Kidney (tissue), 14 donors: ENCODE measurements around the gene FBXO42. TPM values are rescaled to one million over a fixed set of nuclear protein-coding genes. Genes with fewer than 3 reads are reported as not detected.
A peak's percentile ranks its signal among the peaks of the same experiment; 100 is the strongest.

Experiments used
- DNase-seq, 5 donors: peaks; one replicate each; pipeline ENCODE4 v3.0.0-alpha.2; 2013 to 2020
- FAIRE-seq: peaks from 2 replicates; lab custom pipeline; 2012; peaks lifted over from hg19 to GRCh38; lab: Jason Lieb, UNC
- H3K27ac ChIP-seq, 2 donors: one replicate each; pipeline ENCODE4 v1.7.0; 2013; ENCODE audit warnings: low read depth in 2 of 2, low read length in 2 of 2, inconsistent platforms in 1 of 2
- H3K27me3 ChIP-seq: one replicate; pipeline ENCODE4 v1.7.1; 2013; ENCODE audit warnings: low read length, inconsistent platforms; ENCODE audit not compliant: control insufficient read depth, insufficient read depth
- H3K36me3 ChIP-seq, 3 donors: one replicate each; pipeline versions ENCODE4 v1.7.0 to v1.7.1; 2013; ENCODE audit warnings: low read length in 3 of 3, control low read depth in 1 of 3, inconsistent platforms in 1 of 3; ENCODE audit not compliant: insufficient read depth in 3 of 3, control insufficient read depth in 2 of 3
- H3K4me1 ChIP-seq, 3 donors: one replicate each; pipeline versions ENCODE4 v1.7.0 to v1.7.1; 2013; ENCODE audit warnings: low read length in 3 of 3, inconsistent platforms in 1 of 3, low read depth in 1 of 3; ENCODE audit not compliant: control insufficient read depth in 2 of 3, insufficient read depth in 2 of 3
- H3K4me3 ChIP-seq, 3 donors: one replicate each; pipeline versions ENCODE4 v1.7.0 to v1.8.1; 2013; ENCODE audit warnings: low read length in 3 of 3, control low read depth in 1 of 3, inconsistent platforms in 1 of 3
- H3K9ac ChIP-seq, 3 donors: one replicate each; pipeline versions ENCODE4 v1.7.0 to v1.7.1; 2013; ENCODE audit warnings: low read length in 3 of 3, control low read depth in 1 of 3, inconsistent platforms in 1 of 3
- H3K9me3 ChIP-seq, 3 donors: one replicate each; pipeline versions ENCODE4 v1.7.0 to v1.7.1; 2013; ENCODE audit warnings: low read length in 3 of 3, control low read depth in 1 of 3, inconsistent platforms in 1 of 3; ENCODE audit not compliant: control insufficient read depth in 2 of 3, insufficient read depth in 1 of 3
- intact Hi-C: fragments of 100-400 bp; cut with DNase I; formaldehyde crosslinking; loops from one replicate; pipeline ENCODE4 v1.11.1; 2022
- polyA plus RNA-seq: library from polyadenylated mRNA; stranded (reverse); fragments of 350-450 nt; fragmentation: Illumina TruSeq; extraction: RNeasy Lipid Tissue Mini Kit (QIAGEN cat#74804); gene quantifications from one replicate; pipeline ENCODE4 v1.2.3, GENCODE V29; 2014; ENCODE audit warnings: low read depth, low replicate concordance; ENCODE audit not compliant: insufficient read depth
- total RNA-seq: library from RNA; stranded (reverse); fragmentation: NEBNext Ultra II Directional; extraction: Animal tissue kit (Norgen Biotek cat#: 25700); gene quantifications from one replicate; pipeline ENCODE4 v1.2.1, GENCODE V29; 2021
- TF ChIP-seq, protein P1 (sequence below): IDR thresholded peaks from 3 replicates; pipeline ENCODE4 v1.5.1; 2012; ENCODE audit warnings: mild to moderate bottlenecking, moderate library complexity, borderline replicate concordance; ENCODE audit not compliant: insufficient read depth; ENCODE audit errors: extremely low read depth
- donor health status: control.
- donor health status: control.
- donor health status: control.
- donor health status: control.
- donor health status: control.
- donor health status: DM: yes; HTN: yes; CAD: no.
- donor health status: Normal renal cell carcinoma (clear cell type).

FBXO42 gene
- total and polyA plus RNA-seq, 2 donors from 2014 or later: 14.1 to 22.1 TPM

DNA sequence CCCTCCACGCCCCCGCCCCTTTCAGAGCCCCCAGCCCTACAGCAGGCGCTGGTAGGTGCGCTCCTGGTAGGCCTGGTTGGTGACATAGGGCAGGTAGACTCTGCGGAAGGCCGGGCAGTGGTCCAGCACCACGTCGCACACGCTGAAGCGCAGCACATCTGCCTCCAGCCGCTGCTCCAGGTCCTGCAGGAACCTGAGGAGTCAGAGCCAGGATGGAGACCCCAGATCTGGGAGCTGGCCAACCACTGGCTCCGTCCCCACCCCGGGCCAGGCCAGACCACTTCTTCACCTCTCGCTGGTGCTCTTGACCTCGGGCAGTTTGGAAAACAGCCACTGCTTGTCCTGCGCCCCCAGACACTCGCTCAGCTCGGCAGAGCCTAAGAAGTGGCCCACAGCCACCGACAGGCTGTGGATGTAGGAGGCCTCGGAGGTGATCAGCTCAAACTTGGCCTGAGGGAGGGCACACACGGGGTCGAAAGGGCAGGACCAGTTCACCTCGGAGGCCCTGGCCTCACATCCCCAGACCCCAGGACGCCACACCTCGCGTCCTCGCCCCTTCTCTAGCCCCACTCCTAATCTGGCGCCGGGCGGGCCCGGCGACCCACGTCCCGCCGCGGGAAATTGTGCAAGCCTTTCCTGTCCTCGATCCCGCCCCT lies 146.3 kb downstream of the FBXO42 start:
- Histone ChIP-seq H3K4me1 (peaks cover 0 to 7% (median 0%) of the 10 kb centered on the region in 3 donors), H3K27me3 (no peaks in the 10 kb centered on the region), H3K9me3 (no peaks in the 10 kb centered on the region), H3K9ac (peak overlapping the region in 2 of 3 donors; percentile 36 to 61), H3K27ac (peak overlapping the region in 1 of 2 donors; percentile 81), H3K4me3 (peak overlapping the region; percentile 46 to 61 (median 58)), H3K36me3 (no peaks in the 10 kb centered on the region)
- peak in 1 of 5 donors; percentile 87 for DNase-seq
- TF ChIP-seq, protein P1, sequence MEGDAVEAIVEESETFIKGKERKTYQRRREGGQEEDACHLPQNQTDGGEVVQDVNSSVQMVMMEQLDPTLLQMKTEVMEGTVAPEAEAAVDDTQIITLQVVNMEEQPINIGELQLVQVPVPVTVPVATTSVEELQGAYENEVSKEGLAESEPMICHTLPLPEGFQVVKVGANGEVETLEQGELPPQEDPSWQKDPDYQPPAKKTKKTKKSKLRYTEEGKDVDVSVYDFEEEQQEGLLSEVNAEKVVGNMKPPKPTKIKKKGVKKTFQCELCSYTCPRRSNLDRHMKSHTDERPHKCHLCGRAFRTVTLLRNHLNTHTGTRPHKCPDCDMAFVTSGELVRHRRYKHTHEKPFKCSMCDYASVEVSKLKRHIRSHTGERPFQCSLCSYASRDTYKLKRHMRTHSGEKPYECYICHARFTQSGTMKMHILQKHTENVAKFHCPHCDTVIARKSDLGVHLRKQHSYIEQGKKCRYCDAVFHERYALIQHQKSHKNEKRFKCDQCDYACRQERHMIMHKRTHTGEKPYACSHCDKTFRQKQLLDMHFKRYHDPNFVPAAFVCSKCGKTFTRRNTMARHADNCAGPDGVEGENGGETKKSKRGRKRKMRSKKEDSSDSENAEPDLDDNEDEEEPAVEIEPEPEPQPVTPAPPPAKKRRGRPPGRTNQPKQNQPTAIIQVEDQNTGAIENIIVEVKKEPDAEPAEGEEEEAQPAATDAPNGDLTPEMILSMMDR: no peak
- FAIRE-seq: no peak
- intact Hi-C loops: no loop called here

DNA sequence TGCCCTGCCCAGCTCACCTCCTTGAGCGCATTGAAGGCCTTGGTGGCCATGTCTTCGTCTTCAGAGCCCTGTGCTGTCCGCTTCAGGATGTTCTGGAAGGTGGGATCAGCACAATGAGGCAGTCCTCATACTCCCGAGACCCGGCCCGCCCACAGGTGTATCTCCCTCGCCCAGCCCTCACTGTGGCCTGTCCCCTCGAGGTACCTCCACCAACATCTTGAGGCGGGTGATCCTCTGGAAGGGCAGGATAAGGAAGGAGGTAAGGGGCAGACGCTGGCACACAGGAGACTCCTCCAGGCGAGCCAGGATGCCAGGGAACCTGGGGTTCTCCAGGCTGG lies 147.0 kb downstream of the FBXO42 start:
- Histone ChIP-seq H3K27me3 (no peaks in the 10 kb centered on the region), H3K4me3 (no peak overlapping the region), H3K27ac (no peak overlapping the region), H3K36me3 (no peaks in the 10 kb centered on the region), H3K9ac (no peak overlapping the region), H3K4me1 (peaks cover 0 to 7% (median 0%) of the 10 kb centered on the region in 3 donors), H3K9me3 (no peaks in the 10 kb centered on the region)
- TF ChIP-seq, protein P1: no peak
- FAIRE-seq: no peak
- DNase-seq: no peak
- intact Hi-C loops: no loop called here

DNA sequence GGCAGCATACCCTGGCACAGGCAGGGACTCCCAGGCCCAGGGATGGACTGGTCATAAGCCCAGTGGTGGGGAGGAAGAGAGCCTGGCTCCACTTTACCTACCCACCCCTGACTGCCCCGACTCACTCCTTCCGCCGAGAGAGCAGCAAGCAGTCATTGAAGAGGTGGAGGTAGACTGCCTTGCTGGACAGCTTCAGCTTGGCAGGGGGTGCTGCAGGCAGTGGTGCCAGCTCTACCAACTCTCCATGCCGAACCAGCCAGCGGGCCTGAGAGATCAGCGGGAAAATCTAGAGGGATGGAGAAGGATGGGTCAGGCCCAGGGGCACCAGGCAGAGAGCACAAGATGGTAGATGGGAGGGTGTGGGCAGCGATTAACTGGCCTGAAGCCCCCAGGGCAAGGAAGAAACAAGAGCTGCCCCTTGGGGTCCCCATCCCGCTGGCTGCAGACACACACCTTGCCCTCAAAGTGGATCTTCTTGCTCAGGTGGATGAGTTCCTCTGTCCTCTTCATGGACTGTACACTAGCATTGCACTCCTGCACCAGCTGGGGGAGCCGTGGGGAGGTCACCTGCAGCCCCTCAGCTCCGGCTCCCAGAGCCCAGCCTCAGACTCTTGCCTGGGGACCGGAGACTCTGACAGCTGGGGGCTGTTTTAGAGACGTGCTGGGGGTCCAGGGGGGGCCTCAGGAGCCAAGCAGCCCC lies 147.5 kb downstream of the FBXO42 start:
- peak in 4 of 5 donors; percentile 39 to 76 (median 48) for DNase-seq
- TF ChIP-seq, protein P1: peak; percentile 28
- H3K27me3 ChIP-seq: no peaks in the 10 kb centered on the region
- H3K9me3 ChIP-seq: no peaks in the 10 kb centered on the region
- FAIRE-seq: no peak
- H3K36me3 ChIP-seq: no peaks in the 10 kb centered on the region
- H3K4me1 ChIP-seq: peaks cover 0 to 7% (median 0%) of the 10 kb centered on the region in 3 donors
- no peak overlapping the region for H3K27ac ChIP-seq
- intact Hi-C loops: no loop called here
- no peak overlapping the region for H3K4me3 ChIP-seq
- no peak overlapping the region for H3K9ac ChIP-seq
